ENCODE measurements around the gene LHFPL6. TPM values are rescaled to one million over a fixed set of nuclear protein-coding genes. Genes with fewer than 3 reads are reported as not detected.

The LHFPL6 gene
- polyA plus RNA-seq, 1 donor: 31.4 TPM

- DNase-seq: no peak
Observed at GRCh38 chr13:39306639-39307589, 296.1 kb downstream of the LHFPL6 start.

GRCh38 chr13:39302820-39303219, 300.2 kb downstream of the LHFPL6 start:
- no peak for DNase-seq

- DNase-seq: no peak
Observed at GRCh38 chr13:39298951-39299350, 304.0 kb downstream of the LHFPL6 start.

- DNase-seq: no peak
Observed at GRCh38 chr13:39297664-39298171, 305.3 kb downstream of the LHFPL6 start.

- no peak for DNase-seq
Observed at GRCh38 chr13:39297023-39297422, 306.0 kb downstream of the LHFPL6 start.

- DNase-seq: no peak
Observed at GRCh38 chr13:39296193-39296592, 306.8 kb downstream of the LHFPL6 start.

Other genes with a start within 250 kb of the LHFPL6 start
- 40.2 TPM for gene COG6, start 52.5 kb upstream of the LHFPL6 start, polyA plus RNA-seq (ENCODE audit: insufficient read length)

Data from left kidney (tissue), 2 donors.